A549 (cell line): ENCODE data around the gene PCSK5.

Experiments
- CHD4 ChIP-seq: fragments of 200-600 bp; sonication (generic); IDR thresholded peaks from 2 replicates; pipeline ENCODE4 v1.6.1; 2016; ENCODE audit warnings: antibody characterized with exemption, mild to moderate bottlenecking, borderline replicate concordance
- CTCF ChIP-seq: fragments of >200 bp; sonication (Bioruptor Twin); formaldehyde crosslinking; IDR thresholded peaks from 3 replicates; pipeline ENCODE4 v1.5.1; 2016
- ELK1 ChIP-seq: fragments of 150-350 bp; IDR thresholded peaks from 2 replicates; pipeline ENCODE4 v1.6.1; 2014; ENCODE audit warnings: low read depth, mild to moderate bottlenecking, low read length
- GATA3 ChIP-seq: IDR thresholded peaks from 2 replicates; pipeline ENCODE4 v1.6.1; 2012; ENCODE audit warnings: borderline replicate concordance
- JUN ChIP-seq, 2 experiments: fragments of >200 bp; sonication (Bioruptor Twin); formaldehyde crosslinking; IDR thresholded peaks; 2 replicates in 1 of 2; 3 replicates in 1 of 2; pipeline ENCODE4 v1.6.1; 2016 to 2017
- MYC ChIP-seq: IDR thresholded peaks from 2 replicates; pipeline ENCODE4 v1.6.1; 2012; ENCODE audit warnings: mild to moderate bottlenecking, inconsistent platforms, low read length, improper control_type of control experiment, borderline replicate concordance
- PBX3 ChIP-seq: IDR thresholded peaks from 2 replicates; pipeline ENCODE4 v1.6.1; 2012
- PHF8 ChIP-seq: fragments of 200-600 bp; sonication (generic); IDR thresholded peaks from 2 replicates; pipeline ENCODE4 v1.6.1; 2016; ENCODE audit warnings: low read depth, mild to moderate bottlenecking, antibody characterized with exemption, moderate library complexity, borderline replicate concordance
- POLR2A ChIP-seq: IDR thresholded peaks from 2 replicates; pipeline ENCODE4 v1.6.1; 2012; ENCODE audit warnings: mild to moderate bottlenecking, low read length
- POLR2AphosphoS2 ChIP-seq: conservative IDR thresholded peaks from 2 replicates; pipeline ENCODE4 v1.6.1; 2012; ENCODE audit warnings: low read length, improper control_type of control experiment, inconsistent platforms
- RCOR1 ChIP-seq: fragments of 150-350 bp; IDR thresholded peaks from 2 replicates; pipeline ENCODE4 v1.6.1; 2014; ENCODE audit warnings: antibody characterized with exemption, low read length, low read depth
- SMC3 ChIP-seq: fragments of >200 bp; sonication (Bioruptor Twin); formaldehyde crosslinking; IDR thresholded peaks from 3 replicates; pipeline ENCODE4 v1.6.1; 2018; ENCODE audit warnings: inconsistent platforms
- USF2 ChIP-seq: fragments of 450-650 bp; IDR thresholded peaks from 2 replicates; pipeline ENCODE4 v1.6.1; 2014; ENCODE audit warnings: antibody characterized with exemption
- ZSCAN20 ChIP-seq: fragments of 250-450 bp; sonication (Bioruptor Pico); IDR thresholded peaks from 2 replicates; pipeline ENCODE4 v1.8.0; 2022; ENCODE audit warnings: mild to moderate bottlenecking, moderate library complexity

- TF ChIP-seq POLR2A (no peak), PBX3 (no peak), CTCF (no peak), MYC (no peak), USF2 (no peak), ELK1 (no peak), SMC3 (no peak), PHF8 (no peak), JUN (IDR thresholded peaks at IDR 0.05) (no peak), POLR2AphosphoS2 (no peak), CHD4 (no peak), ZSCAN20 (CRISPR knock-in tag) (no peak), RCOR1 (no peak), GATA3 (no peak)
Observed at GRCh38 chr9:76292246-76292645, 401.8 kb downstream of the PCSK5 start.
